Transverse colon (tissue), 4 donors: ENCODE results near the gene SYK. TPM values are rescaled to one million over a fixed set of nuclear protein-coding genes. Genes with fewer than 3 reads are reported as not detected.

Source experiments
- DNase-seq: peaks from one replicate; pipeline ENCODE4 v3.0.0-alpha.2; 2019
- H3K27ac ChIP-seq, 4 donors: fragments of 200-600 bp; sonication (generic); 2 replicates each; pipeline ENCODE4 v1.5.1; 2016 to 2018; ENCODE audit warnings: inconsistent platforms in 4 of 4
- H3K27me3 ChIP-seq: fragments of 200-600 bp; sonication (generic); 2 replicates; pipeline ENCODE4 v1.5.1; 2017; ENCODE audit warnings: inconsistent platforms
- H3K36me3 ChIP-seq, 4 donors: fragments of 200-600 bp; sonication (generic); 2 replicates each; pipeline ENCODE4 v1.5.1; 2017 to 2019; ENCODE audit warnings: inconsistent platforms in 4 of 4
- H3K4me1 ChIP-seq, 4 donors: fragments of 200-600 bp; sonication (generic); 2 replicates each; pipeline ENCODE4 v1.5.1; 2017 to 2020; ENCODE audit warnings: inconsistent platforms in 4 of 4
- H3K4me3 ChIP-seq, 4 donors: fragments of 200-600 bp; sonication (generic); 1 replicate in 1 of 4; 2 replicates in 3 of 4; pipeline versions ENCODE4 v1.5.1 to v1.6.1; 2017 to 2019; ENCODE audit warnings: inconsistent platforms in 4 of 4
- H3K9me3 ChIP-seq, 2 donors: fragments of 200-600 bp; sonication (generic); 2 replicates each; pipeline ENCODE4 v1.5.1; 2017 to 2019; ENCODE audit warnings: inconsistent platforms in 2 of 2
- CTCF ChIP-seq, 5 experiments: fragments of 200-600 bp in 3 of 5; fragments of 450-650 bp in 2 of 5; sonication (generic) in 3 of 5; IDR thresholded peaks; 1 replicate in 2 of 5; 2 replicates in 3 of 5; pipeline ENCODE4 v1.5.1; 2016 to 2017; ENCODE audit warnings: antibody characterized with exemption in 5 of 5, inconsistent platforms in 3 of 5, mild to moderate bottlenecking in 2 of 5, moderate library complexity in 1 of 5
- EP300 ChIP-seq: sonication (generic); formaldehyde crosslinking; IDR thresholded peaks from one replicate; pipeline ENCODE4 v1.6.1; 2017; ENCODE audit warnings: antibody characterized with exemption, low read depth
- POLR2A ChIP-seq: fragments of 450-650 bp; IDR thresholded peaks from one replicate; pipeline ENCODE4 v1.6.1; 2016; ENCODE audit warnings: antibody characterized with exemption, mild to moderate bottlenecking, moderate library complexity
- POLR2AphosphoS5 ChIP-seq, 3 donors: sonication (generic); formaldehyde crosslinking; IDR thresholded peaks; one replicate each; pipeline ENCODE4 v1.6.1; 2016; ENCODE audit warnings: antibody characterized with exemption in 3 of 3
- WGBS, 2 donors: methylation state at CpG; one replicate each; pipeline ENCODE4 v1.1.5; 2018; ENCODE audit warnings: low coverage in 1 of 2; 5-methylcytosine and 5-hydroxymethylcytosine counted together
- in situ Hi-C, 4 donors: fragments of 200-750 bp; cut with MboI; loops; one replicate each; pipeline versions ENCODE4 v1.15.0 to v1.15.1; 2017; ENCODE audit warnings: low sequenced_read_pairs in 3 of 4, low pct_ligation_motif_present in 1 of 4, low pct_unique_long_range_greater_than_20kb in 1 of 4
- intact Hi-C: fragments of 100-400 bp; cut with DNase I; formaldehyde crosslinking; loops from one replicate; pipeline ENCODE4 v1.15.1; 2023; ENCODE audit warnings: low total_unique reads
- total RNA-seq, 4 donors: library from RNA; depleted of rRNA; stranded (reverse); fragments of >200 nt; gene quantifications; one replicate each; pipeline ENCODE4 v1.1.0, GENCODE V29; 2016

SYK gene
- total RNA-seq, 4 donors from 2014 or later = 32.2 to 534 (median 34.3) TPM

- DNase-seq = no peak
- intact Hi-C loops = no loop called here
- Histone ChIP-seq H3K9me3 (no peaks in the 10 kb centered on the region), H3K27me3 (no peaks in the 10 kb centered on the region), H3K4me3 (no peak overlapping the region), H3K27ac (no peak overlapping the region), H3K36me3 (no peaks in the 10 kb centered on the region), H3K4me1 (no peaks in the 10 kb centered on the region)
- in situ Hi-C loops = loop anchor here in 2 of 4 donors (25.0 kb wide), 2 partner anchors 530 to 780 kb away; no protein-coding TSS in a partner anchor
- TF ChIP-seq CTCF (IDR thresholded peaks at IDR 0.05) (no peak), POLR2A (no peak), POLR2AphosphoS5 (IDR thresholded peaks at IDR 0.05) (no peak), EP300 (no peak)
- WGBS, 2 donors = 89 to 100% methylated on average over 1 to 4 of the region's 4 CpGs
These were observed 106.2 kb downstream of the SYK start for GRCh38 chr9:90907790-90908189.

DNA sequence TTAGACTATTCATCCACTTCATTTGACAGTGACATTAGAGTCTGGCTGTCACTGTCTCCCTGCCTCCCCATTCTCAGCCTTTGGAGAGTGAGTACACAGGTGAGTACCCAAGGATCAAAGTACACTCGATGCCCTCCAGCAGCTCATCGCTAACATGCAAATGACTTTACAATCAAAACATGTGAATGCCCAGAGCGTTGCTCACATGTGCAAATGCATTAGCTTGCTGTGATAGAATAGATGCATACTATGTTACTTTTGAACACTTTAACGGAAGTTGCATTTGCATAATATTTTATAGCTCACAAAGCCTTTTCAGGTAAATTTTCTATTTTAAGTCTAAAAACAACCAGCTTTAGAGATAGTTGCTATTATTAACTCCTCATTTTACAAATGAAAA, 107.6 kb downstream of the SYK start:
- no peak overlapping the region for H3K27ac ChIP-seq
- H3K36me3 ChIP-seq = no peaks in the 10 kb centered on the region
- H3K4me1 ChIP-seq = no peaks in the 10 kb centered on the region
- TF ChIP-seq POLR2AphosphoS5 (IDR thresholded peaks at IDR 0.05) (no peak), CTCF (IDR thresholded peaks at IDR 0.05) (no peak), POLR2A (no peak), EP300 (no peak)
- in situ Hi-C loops (loop anchor here in 2 of 4 donors (25.0 kb wide), 2 partner anchors 528 to 778 kb away; no protein-coding TSS in a partner anchor), intact Hi-C loops (no loop called here)
- H3K27me3 ChIP-seq = no peaks in the 10 kb centered on the region
- no peaks in the 10 kb centered on the region for H3K9me3 ChIP-seq
- DNase-seq = no peak
- H3K4me3 ChIP-seq = no peak overlapping the region
- 57 to 86% methylated on average over 1 to 4 of the region's 4 CpGs for WGBS, 2 donors

DNA sequence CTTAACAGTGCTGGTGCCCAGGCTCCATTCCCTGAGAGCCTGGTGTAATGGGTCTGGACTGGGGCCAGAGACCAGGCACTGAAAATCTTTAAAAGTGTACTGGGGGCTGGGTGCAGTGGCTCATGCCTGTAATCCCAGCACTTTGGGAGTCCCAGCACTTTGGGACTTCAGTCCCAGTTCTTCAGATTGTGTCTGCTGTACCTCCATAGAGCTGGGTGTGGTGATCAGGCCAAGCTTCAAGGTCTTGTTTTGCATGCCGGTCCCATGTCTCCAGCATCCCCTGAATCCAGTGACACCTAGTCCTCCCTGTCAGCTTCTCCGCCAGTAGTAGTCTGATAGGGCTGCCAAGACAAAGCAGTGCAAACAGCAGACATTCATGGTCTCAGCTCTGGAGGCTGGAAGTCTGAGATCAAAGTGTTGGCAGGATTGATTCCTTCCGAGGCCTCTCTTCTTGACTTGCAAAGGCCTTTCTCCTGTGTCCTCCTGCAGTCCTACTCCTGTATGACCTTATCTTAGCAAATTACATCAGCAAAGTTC, 108.2 kb downstream of the SYK start:
- intact Hi-C loops (loop anchor here (5.0 to 10.0 kb wide), 3 partner anchors 125 to 775 kb away; no protein-coding TSS in a partner anchor), in situ Hi-C loops (loop anchor here (5.0 to 25.0 kb wide), 6 partner anchors 517 to 815 kb away; no protein-coding TSS in a partner anchor)
- Histone ChIP-seq H3K27ac (no peak overlapping the region), H3K36me3 (no peaks in the 10 kb centered on the region), H3K9me3 (no peaks in the 10 kb centered on the region), H3K4me3 (no peak overlapping the region), H3K27me3 (no peaks in the 10 kb centered on the region), H3K4me1 (no peaks in the 10 kb centered on the region)
- WGBS, 2 donors = 67 to 98% methylated on average over 1 to 3 of the region's 3 CpGs
- no peak for DNase-seq
- no peak for TF ChIP-seq POLR2A
- TF ChIP-seq CTCF (IDR thresholded peaks at IDR 0.05) = no peak
- TF ChIP-seq EP300 = no peak
- TF ChIP-seq POLR2AphosphoS5 (IDR thresholded peaks at IDR 0.05) = no peak

DNA sequence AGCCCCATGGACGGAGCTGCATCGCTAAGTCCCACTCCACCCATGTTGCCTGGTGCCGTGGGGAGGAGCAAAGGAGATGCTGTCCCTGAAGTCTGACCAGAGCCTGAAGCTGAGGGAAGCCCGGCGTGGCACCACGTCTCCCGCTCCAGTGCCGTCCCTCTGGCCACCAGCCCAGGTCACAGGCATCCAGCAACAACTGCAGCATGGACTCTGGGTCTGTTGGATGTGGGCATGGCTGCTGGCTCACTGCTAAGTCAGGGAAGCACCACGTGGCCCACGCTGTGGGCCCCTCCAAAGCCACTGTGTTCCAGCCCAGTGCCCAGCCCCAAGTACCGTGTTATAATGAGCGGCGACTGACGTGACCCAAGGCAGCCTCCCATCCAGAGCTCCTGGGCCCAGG, 112.6 kb downstream of the SYK start:
- intact Hi-C loops = loop anchor here (5.0 to 10.0 kb wide), 3 partner anchors 121 to 771 kb away; no protein-coding TSS in a partner anchor
- H3K4me1 ChIP-seq = no peaks in the 10 kb centered on the region
- WGBS, 2 donors = 92% methylated on average over 13 of the region's 14 CpGs; no CpG with 5 or more reads in 1 of the 2 donors
- H3K4me3 ChIP-seq = no peak overlapping the region
- no peak for DNase-seq
- no peak for TF ChIP-seq CTCF (IDR thresholded peaks at IDR 0.05)
- TF ChIP-seq POLR2AphosphoS5 (IDR thresholded peaks at IDR 0.05) = no peak
- no peak for TF ChIP-seq EP300
- no peak for TF ChIP-seq POLR2A
- H3K36me3 ChIP-seq = no peaks in the 10 kb centered on the region
- H3K27ac ChIP-seq = no peak overlapping the region
- in situ Hi-C loops = loop anchor here (5.0 to 25.0 kb wide), 6 partner anchors 513 to 811 kb away; no protein-coding TSS in a partner anchor
- no peaks in the 10 kb centered on the region for H3K27me3 ChIP-seq
- no peaks in the 10 kb centered on the region for H3K9me3 ChIP-seq
